Kidney (tissue), 14 donors: ENCODE results near the gene NPEPL1. TPM values are rescaled to one million over a fixed set of nuclear protein-coding genes. Genes with fewer than 3 reads are reported as not detected.
A peak's percentile ranks its signal among the peaks of the same experiment; 100 is the strongest.

ENCODE experiments used
- DNase-seq, 5 donors: peaks; one replicate each; pipeline ENCODE4 v3.0.0-alpha.2; 2013 to 2020
- FAIRE-seq: peaks from 2 replicates; lab custom pipeline; 2012; peaks lifted over from hg19 to GRCh38; lab: Jason Lieb, UNC
- H3K27ac ChIP-seq, 2 donors: one replicate each; pipeline ENCODE4 v1.7.0; 2013; ENCODE audit warnings: low read depth in 2 of 2, low read length in 2 of 2, inconsistent platforms in 1 of 2
- H3K27me3 ChIP-seq: one replicate; pipeline ENCODE4 v1.7.1; 2013; ENCODE audit warnings: low read length, inconsistent platforms; ENCODE audit not compliant: control insufficient read depth, insufficient read depth
- H3K36me3 ChIP-seq, 3 donors: one replicate each; pipeline versions ENCODE4 v1.7.0 to v1.7.1; 2013; ENCODE audit warnings: low read length in 3 of 3, control low read depth in 1 of 3, inconsistent platforms in 1 of 3; ENCODE audit not compliant: insufficient read depth in 3 of 3, control insufficient read depth in 2 of 3
- H3K4me1 ChIP-seq, 3 donors: one replicate each; pipeline versions ENCODE4 v1.7.0 to v1.7.1; 2013; ENCODE audit warnings: low read length in 3 of 3, inconsistent platforms in 1 of 3, low read depth in 1 of 3; ENCODE audit not compliant: control insufficient read depth in 2 of 3, insufficient read depth in 2 of 3
- H3K4me3 ChIP-seq, 3 donors: one replicate each; pipeline versions ENCODE4 v1.7.0 to v1.8.1; 2013; ENCODE audit warnings: low read length in 3 of 3, control low read depth in 1 of 3, inconsistent platforms in 1 of 3
- H3K9ac ChIP-seq, 3 donors: one replicate each; pipeline versions ENCODE4 v1.7.0 to v1.7.1; 2013; ENCODE audit warnings: low read length in 3 of 3, control low read depth in 1 of 3, inconsistent platforms in 1 of 3
- H3K9me3 ChIP-seq, 3 donors: one replicate each; pipeline versions ENCODE4 v1.7.0 to v1.7.1; 2013; ENCODE audit warnings: low read length in 3 of 3, control low read depth in 1 of 3, inconsistent platforms in 1 of 3; ENCODE audit not compliant: control insufficient read depth in 2 of 3, insufficient read depth in 1 of 3
- CTCF ChIP-seq: IDR thresholded peaks from 3 replicates; pipeline ENCODE4 v1.5.1; 2012; ENCODE audit warnings: mild to moderate bottlenecking, moderate library complexity, borderline replicate concordance; ENCODE audit not compliant: insufficient read depth; ENCODE audit errors: extremely low read depth
- intact Hi-C: fragments of 100-400 bp; cut with DNase I; formaldehyde crosslinking; loops from one replicate; pipeline ENCODE4 v1.11.1; 2022
- polyA plus RNA-seq: library from polyadenylated mRNA; stranded (reverse); fragments of 350-450 nt; fragmentation: Illumina TruSeq; extraction: RNeasy Lipid Tissue Mini Kit (QIAGEN cat#74804); gene quantifications from one replicate; pipeline ENCODE4 v1.2.3, GENCODE V29; 2014; ENCODE audit warnings: low read depth, low replicate concordance; ENCODE audit not compliant: insufficient read depth
- total RNA-seq: library from RNA; stranded (reverse); fragmentation: NEBNext Ultra II Directional; extraction: Animal tissue kit (Norgen Biotek cat#: 25700); gene quantifications from one replicate; pipeline ENCODE4 v1.2.1, GENCODE V29; 2021
- donor health status: control.
- donor health status: control.
- donor health status: control.
- donor health status: control.
- donor health status: control.
- donor health status: DM: yes; HTN: yes; CAD: no.
- donor health status: Normal renal cell carcinoma (clear cell type).

NPEPL1 gene
- total and polyA plus RNA-seq, 2 donors from 2014 or later, result 39.7 to 60.2 TPM

GRCh38 chr20:58715391-58715800 is 22.8 kb downstream of the NPEPL1 start:
- no peak overlapping the region for H3K4me3 ChIP-seq
- no peak overlapping the region for H3K9ac ChIP-seq
- DNase-seq (peak in 1 of 5 donors; percentile 49), FAIRE-seq (no peak)
- peaks cover 0 to 2% (median 0%) of the 10 kb centered on the region in 3 donors for H3K4me1 ChIP-seq
- intact Hi-C loops, result no loop called here
- no peak for TF ChIP-seq CTCF
- H3K27ac ChIP-seq, result no peak overlapping the region
- no peaks in the 10 kb centered on the region for H3K36me3 ChIP-seq
- H3K9me3 ChIP-seq, result no peaks in the 10 kb centered on the region
- no peaks in the 10 kb centered on the region for H3K27me3 ChIP-seq

GRCh38 chr20:58715801-58716475 is 23.3 kb downstream of the NPEPL1 start:
- no peaks in the 10 kb centered on the region for H3K36me3 ChIP-seq
- H3K27me3 ChIP-seq, result no peaks in the 10 kb centered on the region
- FAIRE-seq (no peak), DNase-seq (peak in 4 of 5 donors; percentile 17 to 55 (median 40))
- H3K9me3 ChIP-seq, result no peaks in the 10 kb centered on the region
- no peak overlapping the region for H3K9ac ChIP-seq
- H3K4me3 ChIP-seq, result no peak overlapping the region
- intact Hi-C loops, result no loop called here
- H3K4me1 ChIP-seq, result peaks cover 0 to 2% (median 0%) of the 10 kb centered on the region in 3 donors
- no peak overlapping the region for H3K27ac ChIP-seq
- TF ChIP-seq CTCF, result no peak

- H3K27ac ChIP-seq, result no peak overlapping the region
- intact Hi-C loops, result no loop called here
- TF ChIP-seq CTCF, result no peak
- H3K9ac ChIP-seq, result no peak overlapping the region
- H3K36me3 ChIP-seq, result no peaks in the 10 kb centered on the region
- DNase-seq (peak; percentile 46 to 66 (median 48)), FAIRE-seq (no peak)
- no peak overlapping the region for H3K4me3 ChIP-seq
- H3K27me3 ChIP-seq, result no peaks in the 10 kb centered on the region
- H3K4me1 ChIP-seq, result peaks cover 0 to 2% (median 0%) of the 10 kb centered on the region in 3 donors
- H3K9me3 ChIP-seq, result no peaks in the 10 kb centered on the region
Observed at GRCh38 chr20:58716476-58717277, 24.1 kb downstream of the NPEPL1 start.
